ENCODE data around the gene RALGPS1. TPM values are rescaled to one million over a fixed set of nuclear protein-coding genes. Genes with fewer than 3 reads are reported as not detected.

RALGPS1 gene
- polyA plus RNA-seq, 3 donors = 0.60 to 4.6 (median 1.3) TPM

DNA sequence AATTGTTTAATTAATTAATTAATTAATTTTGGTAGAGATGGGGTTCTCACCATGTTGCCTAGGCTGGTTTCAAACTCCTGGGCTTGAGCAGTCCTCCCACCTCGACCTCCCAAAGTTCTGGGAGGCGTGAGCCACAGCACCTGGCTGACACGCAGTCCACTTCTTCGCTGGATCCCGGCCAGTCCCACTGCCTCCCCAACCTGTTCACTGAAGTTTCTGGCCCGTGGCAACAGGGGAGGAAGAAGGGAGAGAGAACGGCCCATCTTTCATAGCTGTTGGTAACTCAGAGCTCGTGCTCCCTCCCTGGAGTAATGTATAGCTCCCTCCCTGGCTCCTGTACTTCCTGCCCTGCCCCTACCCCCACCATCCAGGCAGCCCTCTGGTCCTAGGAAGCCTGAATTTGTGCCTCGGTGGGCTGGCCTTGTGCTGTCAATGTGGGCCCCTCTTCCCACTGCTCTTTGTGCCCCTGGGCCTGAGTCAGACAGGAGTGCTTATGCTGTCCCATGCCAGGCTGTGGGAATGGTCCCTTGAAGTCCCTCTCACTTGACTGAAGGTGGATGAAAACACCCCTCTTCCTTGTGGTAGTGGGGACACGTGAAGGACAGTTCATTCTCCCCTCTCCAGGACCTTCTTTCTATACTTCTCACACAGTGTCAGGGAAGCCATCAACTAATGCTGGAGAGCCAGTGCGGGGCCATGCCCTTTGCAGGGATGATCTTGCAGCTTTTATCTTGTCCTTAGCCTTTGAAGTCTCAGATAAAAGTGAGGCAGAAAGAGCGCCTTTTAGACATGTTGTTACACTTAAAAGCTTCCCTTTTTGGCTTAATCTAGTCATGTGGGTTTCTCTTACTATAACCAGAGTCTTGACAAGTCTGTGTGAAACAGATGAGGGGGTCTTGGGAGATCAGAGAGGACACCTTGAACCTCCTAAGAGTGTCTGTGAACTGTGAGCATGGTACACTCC lies 169.8 kb downstream of the RALGPS1 start:
- no peaks in the 10 kb centered on the region for H3K9me3 Mint-ChIP-seq
- TF ChIP-seq, protein P1, sequence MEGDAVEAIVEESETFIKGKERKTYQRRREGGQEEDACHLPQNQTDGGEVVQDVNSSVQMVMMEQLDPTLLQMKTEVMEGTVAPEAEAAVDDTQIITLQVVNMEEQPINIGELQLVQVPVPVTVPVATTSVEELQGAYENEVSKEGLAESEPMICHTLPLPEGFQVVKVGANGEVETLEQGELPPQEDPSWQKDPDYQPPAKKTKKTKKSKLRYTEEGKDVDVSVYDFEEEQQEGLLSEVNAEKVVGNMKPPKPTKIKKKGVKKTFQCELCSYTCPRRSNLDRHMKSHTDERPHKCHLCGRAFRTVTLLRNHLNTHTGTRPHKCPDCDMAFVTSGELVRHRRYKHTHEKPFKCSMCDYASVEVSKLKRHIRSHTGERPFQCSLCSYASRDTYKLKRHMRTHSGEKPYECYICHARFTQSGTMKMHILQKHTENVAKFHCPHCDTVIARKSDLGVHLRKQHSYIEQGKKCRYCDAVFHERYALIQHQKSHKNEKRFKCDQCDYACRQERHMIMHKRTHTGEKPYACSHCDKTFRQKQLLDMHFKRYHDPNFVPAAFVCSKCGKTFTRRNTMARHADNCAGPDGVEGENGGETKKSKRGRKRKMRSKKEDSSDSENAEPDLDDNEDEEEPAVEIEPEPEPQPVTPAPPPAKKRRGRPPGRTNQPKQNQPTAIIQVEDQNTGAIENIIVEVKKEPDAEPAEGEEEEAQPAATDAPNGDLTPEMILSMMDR (IDR thresholded peaks at IDR 0.05) = no peak
- no peaks in the 10 kb centered on the region for H3K4me1 Mint-ChIP-seq
- Histone ChIP-seq H3K4me1 (ENCODE audit: control insufficient read depth in 1 of 2, insufficient read depth in 2 of 2, low read length in 2 of 2) (no peaks in the 10 kb centered on the region), H3K36me3 (replicated peaks in 1 of 2; ENCODE audit: control insufficient read depth in 1 of 2, insufficient read depth in 2 of 2, low read length in 2 of 2) (no peaks in the 10 kb centered on the region), H3K4me2 (replicated peaks; ENCODE audit: extremely low read depth, low read length, poor library complexity, severe bottlenecking) (no peak overlapping the region), H2AFZ (ENCODE audit: insufficient read depth, low read depth, low read length, poor library complexity, severe bottlenecking) (no peak overlapping the region), H3K27ac (ENCODE audit: low read depth in 1 of 2, low read length in 2 of 2) (no peak overlapping the region), H3K9ac (ENCODE audit: insufficient read depth, low read length, poor library complexity, severe bottlenecking) (no peak overlapping the region), H4K20me1 (ENCODE audit: insufficient read depth, low read length) (no peaks in the 10 kb centered on the region), H3K4me3 (replicated peaks in 1 of 3; ENCODE audit: low read depth in 2 of 3, low read length in 3 of 3) (no peak overlapping the region), H3K79me2 (ENCODE audit: insufficient read depth, low read length) (no peaks in the 10 kb centered on the region), H3K9me3 (replicated peaks in 1 of 2; ENCODE audit: control insufficient read depth in 1 of 2, insufficient read depth in 1 of 2, low read length in 2 of 2) (no peaks in the 10 kb centered on the region), H3K27me3 (ENCODE audit: control insufficient read depth in 2 of 2, insufficient read depth in 2 of 2, low read length in 2 of 2) (no peaks in the 10 kb centered on the region)
- no peak overlapping the region for H3K27ac Mint-ChIP-seq
- intact Hi-C loops (cut with micrococcal nuclease) = no loop called here
- H3K27me3 Mint-ChIP-seq (ENCODE audit: low read depth in 3 of 3) = peaks cover 0 to 19% (median 17%) of the 10 kb centered on the region in 3 donors
- no peak for DNase-seq
- H3K4me3 Mint-ChIP-seq = no peak overlapping the region
- WGBS (ENCODE audit: insufficient coverage) = 98% methylated on average over 5 of the region's 12 CpGs
- H3K36me3 Mint-ChIP-seq = no peaks in the 10 kb centered on the region

- no peak for DNase-seq
- Histone ChIP-seq H3K4me2 (replicated peaks; ENCODE audit: extremely low read depth, low read length, poor library complexity, severe bottlenecking) (no peak overlapping the region), H2AFZ (ENCODE audit: insufficient read depth, low read depth, low read length, poor library complexity, severe bottlenecking) (no peak overlapping the region), H3K9ac (ENCODE audit: insufficient read depth, low read length, poor library complexity, severe bottlenecking) (no peak overlapping the region), H3K36me3 (replicated peaks in 1 of 2; ENCODE audit: control insufficient read depth in 1 of 2, insufficient read depth in 2 of 2, low read length in 2 of 2) (no peaks in the 10 kb centered on the region), H3K27ac (ENCODE audit: low read depth in 1 of 2, low read length in 2 of 2) (no peak overlapping the region), H4K20me1 (ENCODE audit: insufficient read depth, low read length) (no peaks in the 10 kb centered on the region), H3K4me1 (ENCODE audit: control insufficient read depth in 1 of 2, insufficient read depth in 2 of 2, low read length in 2 of 2) (no peaks in the 10 kb centered on the region), H3K4me3 (replicated peaks in 1 of 3; ENCODE audit: low read depth in 2 of 3, low read length in 3 of 3) (no peak overlapping the region), H3K79me2 (ENCODE audit: insufficient read depth, low read length) (no peaks in the 10 kb centered on the region), H3K27me3 (ENCODE audit: control insufficient read depth in 2 of 2, insufficient read depth in 2 of 2, low read length in 2 of 2) (no peaks in the 10 kb centered on the region), H3K9me3 (replicated peaks in 1 of 2; ENCODE audit: control insufficient read depth in 1 of 2, insufficient read depth in 1 of 2, low read length in 2 of 2) (no peaks in the 10 kb centered on the region)
- Mint-ChIP-seq H3K4me1 (no peaks in the 10 kb centered on the region), H3K27ac (no peak overlapping the region), H3K27me3 (ENCODE audit: low read depth in 3 of 3) (peaks cover 0 to 19% (median 17%) of the 10 kb centered on the region in 3 donors), H3K4me3 (no peak overlapping the region), H3K9me3 (no peaks in the 10 kb centered on the region), H3K36me3 (no peaks in the 10 kb centered on the region)
- 100% methylated on average over 2 of the region's 2 CpGs for WGBS (ENCODE audit: insufficient coverage)
- intact Hi-C loops (cut with micrococcal nuclease) = no loop called here
- TF ChIP-seq, protein P1 (IDR thresholded peaks at IDR 0.05) = no peak
Observed at GRCh38 chr9:127085186-127085585, 170.6 kb downstream of the RALGPS1 start.

Data from CD14-positive monocyte (primary cell).